ENCODE measurements around the gene NUTM2G. TPM values are rescaled to one million over a fixed set of nuclear protein-coding genes. Genes with fewer than 3 reads are reported as not detected.
"Not testable (repeated sequence)": the region's sequence is repeated elsewhere in the genome, so short reads cannot be mapped to it uniquely, and the experiment has no call there.

The NUTM2G gene
- total RNA-seq, 2 experiments from 2014 or later: not detected

- DNase-seq; H3K27me3 Mint-ChIP-seq; H3K4me3 Mint-ChIP-seq; H3K27ac Mint-ChIP-seq; H3K36me3 Mint-ChIP-seq; intact Hi-C loops (cut with micrococcal nuclease); CTCF ChIA-PET; POLR2A ChIA-PET; H3K9me3 Mint-ChIP-seq: not testable (repeated sequence)
- H3K4me1 Mint-ChIP-seq (ENCODE audit: low read depth): peaks cover 32% of the 10 kb centered on the region
These were observed 45.4 kb downstream of the NUTM2G start for GRCh38 chr9:96974037-96974436.

GRCh38 chr9:96983496-96984122 lies 55.0 kb downstream of the NUTM2G start:
- CTCF ChIA-PET; intact Hi-C loops (cut with micrococcal nuclease); H3K36me3 Mint-ChIP-seq; H3K27ac Mint-ChIP-seq; H3K27me3 Mint-ChIP-seq; POLR2A ChIA-PET; DNase-seq; H3K4me3 Mint-ChIP-seq; H3K9me3 Mint-ChIP-seq: not testable (repeated sequence)
- H3K4me1 Mint-ChIP-seq (ENCODE audit: low read depth): peaks cover 21% of the 10 kb centered on the region

DNA sequence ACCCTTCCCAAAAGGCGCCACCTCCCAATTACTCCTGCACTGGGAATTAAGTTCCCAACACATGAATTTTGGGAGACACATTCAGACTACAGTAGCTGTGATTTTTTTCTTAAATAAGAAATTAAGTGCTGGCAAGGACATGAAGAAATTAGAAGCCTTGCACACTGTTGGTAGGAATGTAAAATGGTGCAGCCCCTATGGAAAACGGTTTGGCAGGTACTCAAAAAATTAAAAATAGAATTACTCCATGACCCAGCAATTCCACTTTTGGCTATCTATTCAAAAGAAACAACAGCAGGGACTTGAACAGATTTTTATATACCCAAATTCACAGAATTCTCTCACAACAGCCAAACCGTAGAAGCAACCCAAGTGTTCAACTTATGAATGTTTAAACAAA lies 55.5 kb downstream of the NUTM2G start:
- CTCF ChIA-PET; H3K27ac Mint-ChIP-seq; DNase-seq; H3K36me3 Mint-ChIP-seq; intact Hi-C loops (cut with micrococcal nuclease); H3K4me3 Mint-ChIP-seq; H3K27me3 Mint-ChIP-seq; POLR2A ChIA-PET; H3K9me3 Mint-ChIP-seq: not testable (repeated sequence)
- H3K4me1 Mint-ChIP-seq (ENCODE audit: low read depth): peaks cover 21% of the 10 kb centered on the region

GRCh38 chr9:96984887-96985286 lies 56.2 kb downstream of the NUTM2G start:
- POLR2A ChIA-PET; DNase-seq; H3K4me3 Mint-ChIP-seq; H3K27ac Mint-ChIP-seq; H3K27me3 Mint-ChIP-seq; CTCF ChIA-PET; H3K9me3 Mint-ChIP-seq; intact Hi-C loops (cut with micrococcal nuclease); H3K36me3 Mint-ChIP-seq: not testable (repeated sequence)
- H3K4me1 Mint-ChIP-seq (ENCODE audit: low read depth): peaks cover 22% of the 10 kb centered on the region

Other genes starting within 250 kb of the NUTM2G start
- gene ZNF510, start 150.8 kb upstream of the NUTM2G start, total RNA-seq: 1 to 10 TPM; 8.5 to 9.1 TPM
- gene ZNF782, start 74.3 kb upstream of the NUTM2G start, total RNA-seq: 1 to 10 TPM; 2.8 to 3.2 TPM
- 1 to 10 TPM; 1.1 to 1.4 TPM for gene CTSV, start 110.3 kb downstream of the NUTM2G start, total RNA-seq

Measured in activated CD4-positive, alpha-beta memory T cell treated with anti-CD3 and anti-CD28 coated beads for 36 hours (primary cell).